DOHH2 (cell line): ENCODE data around the gene KIF13A.

ENCODE experiments used
- EZH2phosphoT487 ChIP-seq: fragments of 200-600 bp; sonication (generic); IDR thresholded peaks from 2 replicates; pipeline ENCODE4 v1.6.1; 2017; ENCODE audit warnings: borderline replicate concordance, mild to moderate bottlenecking, antibody characterized with exemption, low read length, moderate library complexity, mixed read lengths
- TF ChIP-seq, protein P1 (sequence below): fragments of 200-600 bp; sonication (generic); IDR thresholded peaks from one replicate; pipeline ENCODE4 v1.5.1; 2014; ENCODE audit warnings: antibody characterized with exemption, mild to moderate bottlenecking, low read depth, low read length; ENCODE audit not compliant: poor library complexity, severe bottlenecking

DNA sequence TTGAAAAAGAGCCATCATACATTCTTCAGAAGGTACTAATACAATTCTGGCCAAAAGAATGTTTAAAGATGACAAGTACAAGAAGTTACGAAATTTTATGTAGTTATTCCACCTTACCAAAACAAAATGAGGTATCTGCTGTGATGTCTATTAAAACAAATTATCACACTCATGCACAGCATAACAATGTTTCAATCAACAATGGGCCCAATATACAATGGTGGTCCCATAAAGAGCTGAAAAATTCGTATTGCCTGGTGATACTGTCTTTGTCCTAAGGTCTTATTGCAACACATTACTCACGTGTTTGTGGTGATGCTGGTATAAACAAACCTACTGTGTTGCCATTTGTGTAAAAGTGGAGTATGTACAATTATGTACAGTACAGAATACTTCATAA, 277.1 kb downstream of the KIF13A start:
- TF ChIP-seq, protein P1, sequence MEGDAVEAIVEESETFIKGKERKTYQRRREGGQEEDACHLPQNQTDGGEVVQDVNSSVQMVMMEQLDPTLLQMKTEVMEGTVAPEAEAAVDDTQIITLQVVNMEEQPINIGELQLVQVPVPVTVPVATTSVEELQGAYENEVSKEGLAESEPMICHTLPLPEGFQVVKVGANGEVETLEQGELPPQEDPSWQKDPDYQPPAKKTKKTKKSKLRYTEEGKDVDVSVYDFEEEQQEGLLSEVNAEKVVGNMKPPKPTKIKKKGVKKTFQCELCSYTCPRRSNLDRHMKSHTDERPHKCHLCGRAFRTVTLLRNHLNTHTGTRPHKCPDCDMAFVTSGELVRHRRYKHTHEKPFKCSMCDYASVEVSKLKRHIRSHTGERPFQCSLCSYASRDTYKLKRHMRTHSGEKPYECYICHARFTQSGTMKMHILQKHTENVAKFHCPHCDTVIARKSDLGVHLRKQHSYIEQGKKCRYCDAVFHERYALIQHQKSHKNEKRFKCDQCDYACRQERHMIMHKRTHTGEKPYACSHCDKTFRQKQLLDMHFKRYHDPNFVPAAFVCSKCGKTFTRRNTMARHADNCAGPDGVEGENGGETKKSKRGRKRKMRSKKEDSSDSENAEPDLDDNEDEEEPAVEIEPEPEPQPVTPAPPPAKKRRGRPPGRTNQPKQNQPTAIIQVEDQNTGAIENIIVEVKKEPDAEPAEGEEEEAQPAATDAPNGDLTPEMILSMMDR, result no peak
- TF ChIP-seq EZH2phosphoT487, result no peak
